ENCODE data around the gene VEGFC. TPM values are rescaled to one million over a fixed set of nuclear protein-coding genes. Genes with fewer than 3 reads are reported as not detected.

VEGFC gene
- total and polyA plus RNA-seq, 9 donors: 3.2 to 19.5 (median 5.4) TPM

DNA sequence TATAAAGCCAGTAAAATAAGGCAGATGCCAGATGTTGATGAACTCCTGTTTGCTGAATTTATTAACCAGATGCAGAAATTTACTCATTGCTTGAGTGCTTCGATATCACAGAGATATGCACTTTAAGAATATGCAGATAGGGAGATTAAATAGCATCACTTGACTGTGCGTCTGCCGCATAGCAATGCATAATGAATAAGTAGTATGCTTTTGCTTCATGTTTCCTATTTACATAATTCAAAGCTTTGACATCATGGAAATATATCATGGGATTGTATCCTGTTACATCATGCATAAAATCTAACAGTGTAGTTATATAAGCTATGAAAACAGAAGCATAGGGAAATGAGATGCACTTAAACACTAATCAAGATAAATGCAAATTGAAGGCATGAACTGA is 45.9 kb downstream of the VEGFC start:
- TF ChIP-seq EP300 (IDR thresholded peaks at IDR 0.05) (no peak), POLR2A (IDR thresholded peaks at IDR 0.05) (no peak)
- TF ChIP-seq, protein P1, sequence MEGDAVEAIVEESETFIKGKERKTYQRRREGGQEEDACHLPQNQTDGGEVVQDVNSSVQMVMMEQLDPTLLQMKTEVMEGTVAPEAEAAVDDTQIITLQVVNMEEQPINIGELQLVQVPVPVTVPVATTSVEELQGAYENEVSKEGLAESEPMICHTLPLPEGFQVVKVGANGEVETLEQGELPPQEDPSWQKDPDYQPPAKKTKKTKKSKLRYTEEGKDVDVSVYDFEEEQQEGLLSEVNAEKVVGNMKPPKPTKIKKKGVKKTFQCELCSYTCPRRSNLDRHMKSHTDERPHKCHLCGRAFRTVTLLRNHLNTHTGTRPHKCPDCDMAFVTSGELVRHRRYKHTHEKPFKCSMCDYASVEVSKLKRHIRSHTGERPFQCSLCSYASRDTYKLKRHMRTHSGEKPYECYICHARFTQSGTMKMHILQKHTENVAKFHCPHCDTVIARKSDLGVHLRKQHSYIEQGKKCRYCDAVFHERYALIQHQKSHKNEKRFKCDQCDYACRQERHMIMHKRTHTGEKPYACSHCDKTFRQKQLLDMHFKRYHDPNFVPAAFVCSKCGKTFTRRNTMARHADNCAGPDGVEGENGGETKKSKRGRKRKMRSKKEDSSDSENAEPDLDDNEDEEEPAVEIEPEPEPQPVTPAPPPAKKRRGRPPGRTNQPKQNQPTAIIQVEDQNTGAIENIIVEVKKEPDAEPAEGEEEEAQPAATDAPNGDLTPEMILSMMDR (IDR thresholded peaks at IDR 0.05): no peak
- DNase-seq: no peak
- H3K27ac ChIP-seq: no peak overlapping the region
- H3K4me1 ChIP-seq (ENCODE audit: insufficient read depth): no peaks in the 10 kb centered on the region
- WGBS, 3 donors: 92 to 97% (median 96%) methylated on average over 3 of the region's 3 CpGs
- no peaks in the 10 kb centered on the region for H3K27me3 ChIP-seq
- no peak overlapping the region for H3K4me3 ChIP-seq
- intact Hi-C loops (cut with DNase I): no loop called here
- no peaks in the 10 kb centered on the region for H3K9me3 ChIP-seq
- no peaks in the 10 kb centered on the region for H3K36me3 ChIP-seq

DNA sequence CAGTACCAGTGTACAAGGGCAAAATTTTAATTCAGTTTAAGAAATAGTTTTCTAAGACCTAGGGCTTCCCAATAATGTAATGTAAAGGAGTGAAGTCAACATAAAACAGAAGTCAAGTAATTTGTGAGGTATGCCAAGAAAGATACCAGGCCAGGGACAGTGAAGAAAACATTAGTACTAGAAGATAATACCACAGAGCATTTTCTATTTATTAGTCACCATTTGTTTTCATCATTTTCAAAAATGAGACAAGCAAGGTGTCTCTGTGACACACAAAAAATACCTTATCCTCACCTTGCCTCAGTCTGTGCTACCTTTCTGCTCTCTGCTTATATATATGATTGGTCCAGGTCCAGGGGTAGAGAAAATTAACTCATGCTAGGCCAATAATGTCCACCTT is 46.8 kb downstream of the VEGFC start:
- no peaks in the 10 kb centered on the region for H3K9me3 ChIP-seq
- TF ChIP-seq, protein P1 (IDR thresholded peaks at IDR 0.05): no peak
- no peak for TF ChIP-seq POLR2A (IDR thresholded peaks at IDR 0.05)
- TF ChIP-seq EP300 (IDR thresholded peaks at IDR 0.05): no peak
- no peak for DNase-seq
- intact Hi-C loops (cut with DNase I): no loop called here
- H3K27me3 ChIP-seq: no peaks in the 10 kb centered on the region
- no peaks in the 10 kb centered on the region for H3K4me1 ChIP-seq (ENCODE audit: insufficient read depth)
- H3K36me3 ChIP-seq: no peaks in the 10 kb centered on the region
- no peak overlapping the region for H3K27ac ChIP-seq
- H3K4me3 ChIP-seq: no peak overlapping the region

DNA sequence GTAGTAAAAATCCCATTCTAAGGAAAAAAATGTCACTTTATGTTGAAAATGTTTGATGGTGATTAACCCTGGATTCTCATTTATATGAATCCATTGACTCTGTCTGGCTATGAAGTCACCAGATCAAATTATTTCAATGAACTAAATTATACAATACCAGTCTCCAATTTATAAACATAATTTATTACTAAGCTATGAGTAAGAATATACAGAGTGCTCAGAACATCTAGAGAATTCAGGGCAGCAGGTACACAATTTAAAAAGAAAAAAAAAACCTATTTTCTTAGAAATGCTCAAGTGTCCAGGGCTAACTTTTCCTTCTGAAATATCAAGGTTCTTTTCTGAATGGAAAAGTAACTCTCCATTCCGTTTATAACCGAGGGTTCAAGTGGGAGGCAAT is 48.6 kb downstream of the VEGFC start:
- intact Hi-C loops (cut with DNase I): no loop called here
- no peak for DNase-seq
- WGBS, 3 donors: 96 to 100% (median 96%) methylated on average over 2 of the region's 2 CpGs
- Histone ChIP-seq H3K4me1 (ENCODE audit: insufficient read depth) (no peaks in the 10 kb centered on the region), H3K27ac (no peak overlapping the region), H3K36me3 (no peaks in the 10 kb centered on the region), H3K4me3 (no peak overlapping the region), H3K27me3 (no peaks in the 10 kb centered on the region), H3K9me3 (no peaks in the 10 kb centered on the region)
- TF ChIP-seq POLR2A (IDR thresholded peaks at IDR 0.05) (no peak), EP300 (IDR thresholded peaks at IDR 0.05) (no peak)
- TF ChIP-seq, protein P1 (IDR thresholded peaks at IDR 0.05): no peak

DNA sequence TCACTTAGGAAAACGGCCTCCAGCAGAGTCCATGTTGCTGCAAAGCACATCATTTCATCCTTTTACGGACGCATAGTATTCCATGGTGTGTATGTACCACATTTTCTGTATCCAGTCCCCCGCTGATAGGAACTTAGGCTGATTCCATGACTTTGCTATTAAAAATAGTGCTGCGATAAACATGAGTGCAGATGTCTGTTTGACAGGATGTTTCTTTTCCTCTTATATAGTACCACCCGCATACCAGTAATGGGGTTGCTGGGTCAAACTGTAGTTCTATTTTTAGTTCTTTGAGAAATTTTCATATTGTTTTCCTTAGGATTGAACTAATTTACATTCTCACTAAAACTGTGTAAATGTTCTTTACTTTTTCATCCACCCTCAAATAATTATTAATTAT is 50.5 kb downstream of the VEGFC start:
- intact Hi-C loops (cut with DNase I): no loop called here
- no peak for DNase-seq
- no peak overlapping the region for H3K4me3 ChIP-seq
- 85 to 91% (median 86%) methylated on average over 6 of the region's 6 CpGs for WGBS, 3 donors
- no peaks in the 10 kb centered on the region for H3K36me3 ChIP-seq
- no peaks in the 10 kb centered on the region for H3K9me3 ChIP-seq
- TF ChIP-seq POLR2A (IDR thresholded peaks at IDR 0.05): no peak
- TF ChIP-seq, protein P1 (IDR thresholded peaks at IDR 0.05): no peak
- no peak for TF ChIP-seq EP300 (IDR thresholded peaks at IDR 0.05)
- H3K27ac ChIP-seq: no peak overlapping the region
- no peaks in the 10 kb centered on the region for H3K4me1 ChIP-seq (ENCODE audit: insufficient read depth)
- no peaks in the 10 kb centered on the region for H3K27me3 ChIP-seq

DNA sequence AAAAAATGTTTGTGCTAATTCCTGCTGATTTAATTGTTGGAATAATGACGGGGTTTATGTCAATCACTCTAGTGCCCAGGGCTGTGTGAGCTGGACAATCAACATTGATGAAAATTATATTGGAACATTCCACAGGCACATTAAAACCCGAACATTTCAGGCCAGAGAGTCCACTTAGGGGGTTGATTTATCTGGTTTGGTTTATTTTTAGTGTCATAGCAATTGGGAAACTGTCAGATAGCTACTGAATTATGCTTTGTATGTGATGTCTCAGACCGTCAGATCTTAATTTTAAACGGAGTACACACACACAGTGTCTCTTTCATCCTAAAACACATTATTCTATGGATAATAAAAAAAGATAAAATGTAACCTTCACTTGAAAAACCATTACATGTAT is 51.5 kb downstream of the VEGFC start:
- Histone ChIP-seq H3K9me3 (no peaks in the 10 kb centered on the region), H3K4me1 (ENCODE audit: insufficient read depth) (no peaks in the 10 kb centered on the region), H3K27ac (no peak overlapping the region), H3K36me3 (no peaks in the 10 kb centered on the region), H3K4me3 (no peak overlapping the region), H3K27me3 (no peaks in the 10 kb centered on the region)
- intact Hi-C loops (cut with DNase I): no loop called here
- 60 to 68% (median 64%) methylated on average over 4 of the region's 4 CpGs for WGBS, 3 donors
- no peak for DNase-seq
- TF ChIP-seq, protein P1 (IDR thresholded peaks at IDR 0.05): no peak
- TF ChIP-seq POLR2A (IDR thresholded peaks at IDR 0.05): no peak
- no peak for TF ChIP-seq EP300 (IDR thresholded peaks at IDR 0.05)

Measured in ovary (tissue), 9 donors.